Ovary (tissue), 3 donors: ENCODE results near the gene C1QTNF1.

ENCODE experiments used
- CTCF ChIP-seq, 3 donors: fragments of 450-650 bp in 2 of 3; fragments of 200-600 bp in 1 of 3; IDR thresholded peaks; one replicate each; pipeline versions ENCODE4 v1.5.1 to v1.8.0; 2016 to 2022; ENCODE audit warnings: antibody characterized with exemption in 3 of 3, mild to moderate bottlenecking in 1 of 3
- EP300 ChIP-seq: sonication (generic); formaldehyde crosslinking; IDR thresholded peaks from one replicate; pipeline ENCODE4 v1.6.1; 2017; ENCODE audit warnings: antibody characterized with exemption
- POLR2A ChIP-seq: fragments of 450-650 bp; IDR thresholded peaks from one replicate; pipeline ENCODE4 v1.6.1; 2017; ENCODE audit warnings: antibody characterized with exemption, mild to moderate bottlenecking, moderate library complexity
- donor health status: DM: no; HTN: no; CAD: no.

- TF ChIP-seq POLR2A (no peak), CTCF (IDR thresholded peaks at IDR 0.05) (no peak), EP300 (no peak)
Observed at GRCh38 chr17:79020631-79021301, 3.2 kb upstream of the C1QTNF1 start.
